NCI-H510A (cell line): ENCODE results near the gene DLG2.

Experiments
- DNase-seq: peaks from one replicate; lab custom pipeline; 2025; lab: John Stamatoyannopoulos, UW

Gene DLG2

GRCh38 chr11:85558411-85558810 is 68.7 kb downstream of the DLG2 start:
- no peak for DNase-seq

- DNase-seq = no peak
These were observed 75.3 kb downstream of the DLG2 start for GRCh38 chr11:85551881-85552280.

- no peak for DNase-seq
These were observed 85.5 kb downstream of the DLG2 start for GRCh38 chr11:85541683-85542082.

GRCh38 chr11:85540635-85541205 is 86.4 kb downstream of the DLG2 start:
- no peak for DNase-seq

GRCh38 chr11:85540181-85540580 is 87.0 kb downstream of the DLG2 start:
- DNase-seq = no peak

GRCh38 chr11:85539740-85540139 is 87.4 kb downstream of the DLG2 start:
- DNase-seq = no peak

- no peak for DNase-seq
These were observed 88.0 kb downstream of the DLG2 start for GRCh38 chr11:85539029-85539689.

- no peak for DNase-seq
These were observed 90.7 kb downstream of the DLG2 start for GRCh38 chr11:85536438-85536837.

GRCh38 chr11:85534806-85535205 is 92.3 kb downstream of the DLG2 start:
- DNase-seq = no peak

- DNase-seq = no peak
These were observed 95.8 kb downstream of the DLG2 start for GRCh38 chr11:85531191-85531897.

- no peak for DNase-seq
These were observed 96.5 kb downstream of the DLG2 start for GRCh38 chr11:85530634-85531033.

GRCh38 chr11:85526564-85526963 is 100.6 kb downstream of the DLG2 start:
- DNase-seq = no peak

- DNase-seq = no peak
These were observed 101.5 kb downstream of the DLG2 start for GRCh38 chr11:85525686-85526085.

- no peak for DNase-seq
These were observed 109.9 kb downstream of the DLG2 start for GRCh38 chr11:85517272-85517671.

- no peak for DNase-seq
These were observed 131.2 kb downstream of the DLG2 start for GRCh38 chr11:85495918-85496317.

GRCh38 chr11:85494396-85494795 is 132.7 kb downstream of the DLG2 start:
- no peak for DNase-seq

GRCh38 chr11:85485902-85486301 is 141.2 kb downstream of the DLG2 start:
- no peak for DNase-seq

- no peak for DNase-seq
These were observed 143.3 kb downstream of the DLG2 start for GRCh38 chr11:85483861-85484260.

- DNase-seq = no peak
These were observed 145.3 kb downstream of the DLG2 start for GRCh38 chr11:85481862-85482261.

GRCh38 chr11:85475660-85476517 is 151.3 kb downstream of the DLG2 start:
- no peak for DNase-seq

- no peak for DNase-seq
These were observed 154.2 kb downstream of the DLG2 start for GRCh38 chr11:85472953-85473352.

- DNase-seq = no peak
These were observed 162.9 kb downstream of the DLG2 start for GRCh38 chr11:85464283-85464682.

GRCh38 chr11:85459304-85459703 is 167.8 kb downstream of the DLG2 start:
- DNase-seq = no peak
